ENCODE measurements around the gene MINPP1. TPM values are rescaled to one million over a fixed set of nuclear protein-coding genes. Genes with fewer than 3 reads are reported as not detected.

Gene MINPP1
- total and polyA plus RNA-seq, 2 of the 4 experiments (the other 2 are of a cell fraction), result 11.7 to 14.4 TPM

DNA sequence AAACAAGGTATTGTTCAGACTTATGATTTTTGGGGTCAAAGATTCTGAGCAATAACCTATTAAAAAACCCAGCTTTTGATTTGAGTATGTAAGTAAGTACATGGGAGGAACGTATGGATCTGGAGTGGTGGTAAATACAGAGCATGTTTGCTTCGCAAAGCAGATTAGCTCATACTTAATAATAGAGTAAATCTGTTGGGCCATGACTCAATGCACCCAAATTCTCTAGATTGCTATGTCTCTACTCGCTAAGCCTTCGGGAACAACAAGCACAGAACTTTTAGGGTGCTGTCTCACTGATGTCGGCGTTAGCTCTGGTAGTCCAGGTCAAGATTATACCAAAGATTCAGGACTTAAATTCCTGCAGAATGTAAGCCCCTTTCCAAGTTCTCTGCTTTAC, 807 bp upstream of the MINPP1 start:
- H2AK5ac ChIP-seq (ENCODE audit: low read depth, low read length), result 0 out of 2 replicates have a peak overlapping the region, but pooled peaks have one; percentile 16
- H3K56ac ChIP-seq (ENCODE audit: extremely low read depth, insufficient read depth, low read length), result peak overlapping the region; percentile 93; the same call in 1 of the 2 replicates
- H2AK9ac ChIP-seq (replicated peaks; ENCODE audit: low read depth, low read length, poor library complexity), result peak overlapping the region; percentile 31
- peak overlapping the region; percentile 82; the same call in 1 of the 2 replicates for H4K91ac ChIP-seq (ENCODE audit: insufficient read depth, low read depth, low read length)
- H2BK20ac ChIP-seq (ENCODE audit: low read depth, low read length), result no peak overlapping the region
- no peaks in the 10 kb centered on the region for H3K36me3 ChIP-seq (ENCODE audit: control insufficient read depth, insufficient read depth, low read length)
- H2BK5ac ChIP-seq (ENCODE audit: low read depth, low read length, poor library complexity, severe bottlenecking), result peak overlapping the region; percentile 87
- peak overlapping the region; percentile 12; the same call in 1 of the 2 replicates for H3K18ac ChIP-seq (ENCODE audit: low read depth, low read length)
- H4K8ac ChIP-seq (ENCODE audit: low read depth in 2 of 2, low read length in 2 of 2), result peak overlapping the region; percentile 88 to 97
- in situ Hi-C loops (cut with MboI; ENCODE audit: low sequenced_read_pairs), result loop anchor here (25.0 kb wide), 1 partner anchor 292 kb away; no protein-coding TSS in a partner anchor
- dilution Hi-C loops (cut with HindIII; ENCODE audit: low sequenced_read_pairs, unreplicated experiment), result no loop called here
- no peaks in the 10 kb centered on the region for H3K27me3 ChIP-seq (ENCODE audit: control insufficient read depth, insufficient read depth, low read length)
- no TSS peak for BruUV-seq (replicated peaks)
- TF ChIP-seq CHD1 (IDR thresholded peaks at IDR 0.05; ENCODE audit: low read depth, low read length) (no peak), NFE2L2 (IDR thresholded peaks at IDR 0.05; ENCODE audit: low read depth, low read length) (no peak), RCOR1 (IDR thresholded peaks at IDR 0.05; ENCODE audit: insufficient replicate concordance, low read length) (no peak)
- H2BK120ac ChIP-seq (ENCODE audit: low read depth, low read length), result peak overlapping the region; percentile 46; the same call in 1 of the 2 replicates
- peak overlapping the region; percentile 83 for H3K4me3 ChIP-seq (ENCODE audit: insufficient read depth, low read depth, low read length)
- POLR2A ChIA-PET (ENCODE audit: unreplicated experiment), result no interaction called here
- H4K5ac ChIP-seq (ENCODE audit: low read depth, low read length), result peak overlapping the region; percentile 94
- peak overlapping the region; percentile 99 for H3K14ac ChIP-seq (replicated peaks; ENCODE audit: low read depth, low read length)
- H3K27ac ChIP-seq (ENCODE audit: insufficient read depth, low read length), result peak overlapping the region; percentile 87
- peaks cover 1% of the 10 kb centered on the region; the same call in 1 of the 2 replicates for H3K4me1 ChIP-seq (ENCODE audit: control insufficient read depth, insufficient read depth, low read length)
- peak overlapping the region; percentile 98 for H2AFZ ChIP-seq (replicated peaks; ENCODE audit: low read length, poor library complexity)
- DNase-seq (peak; percentile 35), ATAC-seq (ENCODE audit: low read depth) (no peak)
- intact Hi-C loops (cut with micrococcal nuclease), result no loop called here
- H3K4me2 ChIP-seq (ENCODE audit: low read depth, low read length), result peak overlapping the region; percentile 97
- no peaks in the 10 kb centered on the region; the same call in 1 of the 2 replicates for H3K9me1 ChIP-seq (ENCODE audit: insufficient read depth, low read length)
- WGBS, 2 experiments (ENCODE audit: extremely low coverage in 2 of 2, insufficient read length in 1 of 2), result 50% methylated on average over 2 of the region's 6 CpGs; no CpG with 5 or more reads in 1 of the 2 experiments
- H3K79me1 ChIP-seq (ENCODE audit: low read depth in 1 of 2, low read length in 2 of 2), result peaks cover 16 to 36% of the 10 kb centered on the region in 2 experiments
- H3K9me3 ChIP-seq (ENCODE audit: control insufficient read depth, insufficient read depth, low read length), result no peaks in the 10 kb centered on the region
- peak overlapping the region; percentile 89 for H3K9ac ChIP-seq (ENCODE audit: low read depth, low read length)
- no peaks in the 10 kb centered on the region; the same call in 1 of the 2 replicates for H4K20me1 ChIP-seq (ENCODE audit: insufficient read depth, low read length)
- H2BK15ac ChIP-seq (ENCODE audit: low read depth, low read length), result no peak overlapping the region
- CTCF ChIA-PET, result interaction anchor here (0.5 kb wide), 1 partner anchor 75 kb away, joined by 7 read pairs; no protein-coding TSS in a partner anchor
- peak overlapping the region; percentile 98 for H3K23ac ChIP-seq (ENCODE audit: low read depth, low read length)
- peak overlapping the region; percentile 95 for H3K4ac ChIP-seq (ENCODE audit: low read depth, low read length)
